Breast epithelium (tissue), 4 donors: ENCODE measurements around the gene C2orf76. TPM values are rescaled to one million over a fixed set of nuclear protein-coding genes. Genes with fewer than 3 reads are reported as not detected.

ENCODE experiments used
- DNase-seq, 2 donors: peaks; one replicate each; pipeline ENCODE4 v3.0.0-alpha.2; 2019; ENCODE audit warnings: low spot score in 2 of 2
- H3K27ac ChIP-seq, 2 donors: fragments of 200-600 bp; sonication (generic) in 1 of 2; one replicate each; pipeline ENCODE4 v1.5.1; 2016 to 2019; ENCODE audit warnings: mild to moderate bottlenecking in 1 of 2
- H3K27me3 ChIP-seq, 2 donors: fragments of 200-600 bp; sonication (generic) in 1 of 2; one replicate each; pipeline versions ENCODE4 v1.5.1 to v1.6.0; 2017 to 2019; ENCODE audit warnings: control low read depth in 1 of 2, mild to moderate bottlenecking in 1 of 2
- H3K36me3 ChIP-seq: fragments of 200-600 bp; one replicate; pipeline ENCODE4 v1.5.1; 2019
- H3K4me1 ChIP-seq, 2 donors: fragments of 200-600 bp; sonication (generic); one replicate each; pipeline ENCODE4 v1.5.1; 2016 to 2019; ENCODE audit warnings: control low read depth in 1 of 2
- H3K4me3 ChIP-seq, 3 donors: fragments of 200-600 bp; sonication (generic); 1 replicate in 2 of 3; 2 replicates in 1 of 3; pipeline ENCODE4 v1.5.1; 2016 to 2019; ENCODE audit warnings: mild to moderate bottlenecking in 3 of 3, moderate library complexity in 2 of 3
- H3K9me3 ChIP-seq, 2 donors: fragments of 200-600 bp; sonication (generic) in 1 of 2; one replicate each; pipeline ENCODE4 v1.5.1; 2016 to 2019; ENCODE audit warnings: control low read depth in 1 of 2
- POLR2A ChIP-seq: fragments of 450-650 bp; IDR thresholded peaks from one replicate; pipeline ENCODE4 v1.6.1; 2016; ENCODE audit warnings: antibody characterized with exemption, mild to moderate bottlenecking, moderate library complexity
- POLR2AphosphoS5 ChIP-seq, 3 donors: sonication (generic); formaldehyde crosslinking; IDR thresholded peaks; one replicate each; pipeline ENCODE4 v1.6.1; 2017; ENCODE audit warnings: antibody characterized with exemption in 3 of 3
- intact Hi-C: fragments of 100-400 bp; cut with DNase I; formaldehyde crosslinking; loops from one replicate; pipeline ENCODE4 v1.15.1; 2023; ENCODE audit warnings: low total_unique reads
- total RNA-seq, 3 donors: library from RNA; depleted of rRNA; stranded (reverse); fragments of >200 nt; gene quantifications; one replicate each; pipeline ENCODE4 v1.1.0, GENCODE V29; 2016
- TF ChIP-seq, protein P1 (sequence below), 3 donors: fragments of 450-650 bp; IDR thresholded peaks; one replicate each; pipeline ENCODE4 v1.5.1; 2016 to 2017; ENCODE audit warnings: antibody characterized with exemption in 3 of 3, mild to moderate bottlenecking in 3 of 3, moderate library complexity in 3 of 3

C2orf76 gene
- total RNA-seq, 3 donors from 2014 or later: 12.5 to 17.0 (median 13.0) TPM

GRCh38 chr2:119260646-119261492 is 105.8 kb downstream of the C2orf76 start:
- TF ChIP-seq POLR2A (no peak), POLR2AphosphoS5 (IDR thresholded peaks at IDR 0.05) (no peak)
- TF ChIP-seq, protein P1, sequence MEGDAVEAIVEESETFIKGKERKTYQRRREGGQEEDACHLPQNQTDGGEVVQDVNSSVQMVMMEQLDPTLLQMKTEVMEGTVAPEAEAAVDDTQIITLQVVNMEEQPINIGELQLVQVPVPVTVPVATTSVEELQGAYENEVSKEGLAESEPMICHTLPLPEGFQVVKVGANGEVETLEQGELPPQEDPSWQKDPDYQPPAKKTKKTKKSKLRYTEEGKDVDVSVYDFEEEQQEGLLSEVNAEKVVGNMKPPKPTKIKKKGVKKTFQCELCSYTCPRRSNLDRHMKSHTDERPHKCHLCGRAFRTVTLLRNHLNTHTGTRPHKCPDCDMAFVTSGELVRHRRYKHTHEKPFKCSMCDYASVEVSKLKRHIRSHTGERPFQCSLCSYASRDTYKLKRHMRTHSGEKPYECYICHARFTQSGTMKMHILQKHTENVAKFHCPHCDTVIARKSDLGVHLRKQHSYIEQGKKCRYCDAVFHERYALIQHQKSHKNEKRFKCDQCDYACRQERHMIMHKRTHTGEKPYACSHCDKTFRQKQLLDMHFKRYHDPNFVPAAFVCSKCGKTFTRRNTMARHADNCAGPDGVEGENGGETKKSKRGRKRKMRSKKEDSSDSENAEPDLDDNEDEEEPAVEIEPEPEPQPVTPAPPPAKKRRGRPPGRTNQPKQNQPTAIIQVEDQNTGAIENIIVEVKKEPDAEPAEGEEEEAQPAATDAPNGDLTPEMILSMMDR (IDR thresholded peaks at IDR 0.05): no peak
- H3K27me3 ChIP-seq: no peaks in the 10 kb centered on the region
- no peaks in the 10 kb centered on the region for H3K4me1 ChIP-seq
- no peak overlapping the region for H3K27ac ChIP-seq
- H3K9me3 ChIP-seq: no peaks in the 10 kb centered on the region
- no peak for DNase-seq
- no peaks in the 10 kb centered on the region for H3K36me3 ChIP-seq
- intact Hi-C loops: no loop called here
- H3K4me3 ChIP-seq: no peak overlapping the region

- no peaks in the 10 kb centered on the region for H3K4me1 ChIP-seq
- intact Hi-C loops: no loop called here
- no peaks in the 10 kb centered on the region for H3K36me3 ChIP-seq
- H3K9me3 ChIP-seq: no peaks in the 10 kb centered on the region
- no peak for TF ChIP-seq POLR2A
- TF ChIP-seq, protein P1 (IDR thresholded peaks at IDR 0.05): no peak
- no peak for TF ChIP-seq POLR2AphosphoS5 (IDR thresholded peaks at IDR 0.05)
- peak overlapping the region; percentile 55 to 63 for H3K27ac ChIP-seq
- DNase-seq: peak in 1 of 2 donors; percentile 38
- H3K4me3 ChIP-seq: no peak overlapping the region
- no peaks in the 10 kb centered on the region for H3K27me3 ChIP-seq
These were observed 107.3 kb downstream of the C2orf76 start for GRCh38 chr2:119259296-119259860.

- H3K27me3 ChIP-seq: no peaks in the 10 kb centered on the region
- no peak overlapping the region for H3K27ac ChIP-seq
- no peak for TF ChIP-seq POLR2A
- TF ChIP-seq, protein P1 (IDR thresholded peaks at IDR 0.05): no peak
- TF ChIP-seq POLR2AphosphoS5 (IDR thresholded peaks at IDR 0.05): no peak
- H3K36me3 ChIP-seq: no peaks in the 10 kb centered on the region
- H3K4me3 ChIP-seq: no peak overlapping the region
- intact Hi-C loops: no loop called here
- H3K9me3 ChIP-seq: no peaks in the 10 kb centered on the region
- DNase-seq: no peak
- no peaks in the 10 kb centered on the region for H3K4me1 ChIP-seq
These were observed 109.4 kb downstream of the C2orf76 start for GRCh38 chr2:119257198-119257597.

GRCh38 chr2:119256582-119256921 is 110.1 kb downstream of the C2orf76 start:
- no peak for DNase-seq
- no peak overlapping the region for H3K4me3 ChIP-seq
- H3K9me3 ChIP-seq: no peaks in the 10 kb centered on the region
- intact Hi-C loops: no loop called here
- TF ChIP-seq POLR2A (no peak), POLR2AphosphoS5 (IDR thresholded peaks at IDR 0.05) (no peak)
- TF ChIP-seq, protein P1 (IDR thresholded peaks at IDR 0.05): no peak
- H3K27me3 ChIP-seq: no peaks in the 10 kb centered on the region
- H3K36me3 ChIP-seq: no peaks in the 10 kb centered on the region
- no peaks in the 10 kb centered on the region for H3K4me1 ChIP-seq
- no peak overlapping the region for H3K27ac ChIP-seq
